Measurements from ENCODE around the gene ZNF860.

DNA sequence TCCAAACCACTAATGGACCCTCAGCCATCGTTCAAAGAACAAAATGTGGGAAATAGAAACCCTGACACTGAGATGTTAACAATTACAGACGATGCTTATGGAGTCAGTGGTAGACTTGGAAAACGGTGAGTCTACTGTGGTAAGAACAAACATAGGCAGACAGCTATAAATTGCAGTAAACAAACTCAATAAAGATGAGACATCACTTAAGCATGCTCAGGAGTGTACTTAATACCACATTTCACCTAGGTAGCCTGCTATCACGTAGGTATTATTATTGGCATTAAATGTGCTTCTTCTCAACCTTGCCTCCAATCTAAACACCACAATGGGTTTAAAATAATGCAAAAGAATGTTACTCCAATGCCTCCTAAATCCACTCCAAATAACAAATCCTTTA is 3.0 kb upstream of the ZNF860 start:
- TF ChIP-seq, protein P1, sequence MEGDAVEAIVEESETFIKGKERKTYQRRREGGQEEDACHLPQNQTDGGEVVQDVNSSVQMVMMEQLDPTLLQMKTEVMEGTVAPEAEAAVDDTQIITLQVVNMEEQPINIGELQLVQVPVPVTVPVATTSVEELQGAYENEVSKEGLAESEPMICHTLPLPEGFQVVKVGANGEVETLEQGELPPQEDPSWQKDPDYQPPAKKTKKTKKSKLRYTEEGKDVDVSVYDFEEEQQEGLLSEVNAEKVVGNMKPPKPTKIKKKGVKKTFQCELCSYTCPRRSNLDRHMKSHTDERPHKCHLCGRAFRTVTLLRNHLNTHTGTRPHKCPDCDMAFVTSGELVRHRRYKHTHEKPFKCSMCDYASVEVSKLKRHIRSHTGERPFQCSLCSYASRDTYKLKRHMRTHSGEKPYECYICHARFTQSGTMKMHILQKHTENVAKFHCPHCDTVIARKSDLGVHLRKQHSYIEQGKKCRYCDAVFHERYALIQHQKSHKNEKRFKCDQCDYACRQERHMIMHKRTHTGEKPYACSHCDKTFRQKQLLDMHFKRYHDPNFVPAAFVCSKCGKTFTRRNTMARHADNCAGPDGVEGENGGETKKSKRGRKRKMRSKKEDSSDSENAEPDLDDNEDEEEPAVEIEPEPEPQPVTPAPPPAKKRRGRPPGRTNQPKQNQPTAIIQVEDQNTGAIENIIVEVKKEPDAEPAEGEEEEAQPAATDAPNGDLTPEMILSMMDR (IDR thresholded peaks at IDR 0.05), result no peak
- TF ChIP-seq POLR2AphosphoS5 (IDR thresholded peaks at IDR 0.05; ENCODE audit: insufficient read depth in 1 of 2, low read depth in 1 of 2) (no peak), POLR2A (IDR thresholded peaks at IDR 0.05) (no peak)
